HG03469 (cell line): ENCODE data around the gene SPX.

Experiments used
- ATAC-seq: cut with Tn5 transposase; IDR thresholded peaks from one replicate; pipeline ENCODE4 v1.9.1; 2021; ENCODE audit warnings: mild to moderate bottlenecking, moderate library complexity, moderate number of reproducible peaks; ENCODE audit not compliant: unreplicated experiment

The SPX gene

GRCh38 chr12:21577516-21577915, 51.4 kb downstream of the SPX start:
- no peak for ATAC-seq

- no peak for ATAC-seq
Measured at GRCh38 chr12:21580748-21581516, 54.8 kb downstream of the SPX start.
